H1 (cell line): ENCODE measurements around the gene TNFAIP8. TPM values are rescaled to one million over a fixed set of nuclear protein-coding genes. Genes with fewer than 3 reads are reported as not detected.

Source experiments
- CTCF ChIA-PET: fragments of 300-600 bp; sonication (Branson Sonifier 250); formaldehyde crosslinking; loops from one replicate; lab custom pipeline; 2021; ENCODE audit not compliant: partially characterized antibody; lab: Charles Lee
- POLR2A ChIA-PET: fragments of 300-600 bp; sonication (Branson Sonifier 250); formaldehyde crosslinking; loops from one replicate; lab custom pipeline; 2021; ENCODE audit warnings: inconsistent platforms; ENCODE audit not compliant: partially characterized antibody; lab: Charles Lee
- DNase-seq, 2 experiments: peaks; one replicate each; pipeline versions ENCODE4 v3.0.0 to v3.0.0-alpha.2; 2010 to 2022; ENCODE audit warnings: low spot score in 2 of 2, low read depth in 1 of 2, mixed read lengths in 1 of 2
- FAIRE-seq: peaks from 2 replicates; lab custom pipeline; 2011; peaks lifted over from hg19 to GRCh38; lab: Jason Lieb, UNC
- H2AFZ ChIP-seq: 2 replicates; pipeline ENCODE4 v1.8.1; 2012; ENCODE audit warnings: low read length, inconsistent platforms
- H2AK5ac ChIP-seq: 2 replicates; pipeline ENCODE4 v1.6.1; 2013; ENCODE audit warnings: low read depth, low read length
- H2BK120ac ChIP-seq: replicated peaks from 2 replicates; pipeline ENCODE3; 2013; ENCODE audit warnings: low read depth, low read length, inconsistent platforms
- H2BK12ac ChIP-seq: 2 replicates; pipeline ENCODE4 v1.6.1; 2013; ENCODE audit warnings: low read depth, low read length
- H2BK15ac ChIP-seq: 2 replicates; pipeline ENCODE4 v1.6.1; 2013; ENCODE audit warnings: low read length
- H2BK20ac ChIP-seq: 2 replicates; pipeline ENCODE4 v1.6.1; 2013; ENCODE audit warnings: low read length
- H2BK5ac ChIP-seq: 2 replicates; pipeline ENCODE4 v1.6.1; 2013; ENCODE audit warnings: low read depth, low read length
- H3K14ac ChIP-seq: 2 replicates; pipeline ENCODE4 v1.6.1; 2013; ENCODE audit warnings: inconsistent platforms; ENCODE audit not compliant: insufficient read length
- H3K18ac ChIP-seq: 2 replicates; pipeline ENCODE4 v1.6.1; 2013; ENCODE audit warnings: low read length; ENCODE audit errors: extremely low read depth
- H3K23ac ChIP-seq: 2 replicates; pipeline ENCODE4 v1.6.1; 2013; ENCODE audit warnings: inconsistent platforms; ENCODE audit not compliant: insufficient read length
- H3K23me2 ChIP-seq: 2 replicates; pipeline ENCODE4 v1.6.1; 2013; ENCODE audit warnings: low read depth, low read length
- H3K27ac ChIP-seq: 2 replicates; pipeline ENCODE4 v1.6.1; 2011; ENCODE audit warnings: low read depth, low read length, inconsistent platforms
- H3K27me3 ChIP-seq, 4 experiments: replicated peaks in 1 of 4; 1 replicate in 1 of 4; 2 replicates in 3 of 4; pipeline versions ENCODE4 v1.6.1 to v1.8.1; 2011 to 2013; ENCODE audit warnings: low read length in 3 of 4, mild to moderate bottlenecking in 3 of 4, inconsistent platforms in 2 of 4, mixed read lengths in 2 of 4, moderate library complexity in 1 of 4; ENCODE audit not compliant: control insufficient read depth in 3 of 4, insufficient read depth in 3 of 4; ENCODE audit errors: extremely low read depth in 1 of 4
- H3K36me3 ChIP-seq, 4 experiments: 2 replicates each; pipeline versions ENCODE4 v1.6.1 to v1.8.1; 2011 to 2013; ENCODE audit warnings: mild to moderate bottlenecking in 4 of 4, low read length in 3 of 4, moderate library complexity in 2 of 4, control low read depth in 1 of 4, inconsistent platforms in 1 of 4; ENCODE audit not compliant: insufficient read depth in 4 of 4, control insufficient read depth in 2 of 4
- H3K4ac ChIP-seq: replicated peaks from 2 replicates; pipeline ENCODE3; 2013; ENCODE audit warnings: low read length, low read depth, mixed read lengths, inconsistent platforms; ENCODE audit not compliant: insufficient read length
- H3K4me1 ChIP-seq, 4 experiments: replicated peaks in 1 of 4; 1 replicate in 1 of 4; 2 replicates in 3 of 4; pipeline versions ENCODE4 v1.6.1 to v1.8.1; 2011 to 2013; ENCODE audit warnings: low read length in 3 of 4, inconsistent platforms in 2 of 4, mixed read lengths in 1 of 4; ENCODE audit not compliant: insufficient read depth in 4 of 4, control insufficient read depth in 3 of 4
- H3K4me2 ChIP-seq, 2 experiments: 2 replicates each; pipeline versions ENCODE4 v1.6.1 to v1.8.1; 2011 to 2013; ENCODE audit warnings: low read depth in 2 of 2, low read length in 2 of 2, control low read depth in 1 of 2, inconsistent platforms in 1 of 2, mild to moderate bottlenecking in 1 of 2; ENCODE audit not compliant: insufficient read depth in 1 of 2
- H3K4me3 ChIP-seq, 4 experiments: fragments of 200-600, 300-600 bp in 1 of 4; sonication (generic), shearing (Covaris generic), sonication (Bioruptor Twin) in 1 of 4; 2 replicates each; pipeline versions ENCODE4 v1.5.1 to v1.8.1; 2011 to 2016; ENCODE audit warnings: low read length in 4 of 4, low read depth in 3 of 4, control low read depth in 2 of 4, inconsistent platforms in 2 of 4, mild to moderate bottlenecking in 2 of 4, mixed read lengths in 1 of 4, moderate library complexity in 1 of 4; ENCODE audit not compliant: insufficient read depth in 2 of 4; ENCODE audit errors: extremely low read depth in 1 of 4
- H3K56ac ChIP-seq: replicated peaks from 2 replicates; pipeline ENCODE3; 2013; ENCODE audit warnings: low read depth, mild to moderate bottlenecking, mixed read lengths, low read length, inconsistent platforms; ENCODE audit not compliant: insufficient read length
- H3K79me1 ChIP-seq: 2 replicates; pipeline ENCODE4 v1.6.1; 2013; ENCODE audit warnings: low read depth, low read length, control low read depth
- H3K79me2 ChIP-seq, 2 experiments: 2 replicates each; pipeline versions ENCODE4 v1.6.1 to v1.8.1; 2012 to 2013; ENCODE audit warnings: low read length in 2 of 2, mild to moderate bottlenecking in 2 of 2, inconsistent platforms in 1 of 2; ENCODE audit not compliant: insufficient read depth in 2 of 2, control insufficient read depth in 1 of 2
- H3K9ac ChIP-seq, 4 experiments: replicated peaks in 1 of 4; 1 replicate in 1 of 4; 2 replicates in 3 of 4; pipeline versions ENCODE4 v1.6.1 to v1.8.1; 2011 to 2013; ENCODE audit warnings: low read depth in 3 of 4, low read length in 3 of 4, control low read depth in 2 of 4, mild to moderate bottlenecking in 2 of 4, moderate library complexity in 2 of 4, inconsistent platforms in 1 of 4; ENCODE audit errors: extremely low read depth in 1 of 4
- H3K9me3 ChIP-seq, 2 experiments: 2 replicates each; pipeline versions ENCODE4 v1.6.1 to v1.8.1; 2012 to 2013; ENCODE audit warnings: mild to moderate bottlenecking in 2 of 2, moderate library complexity in 2 of 2, control low read depth in 1 of 2, inconsistent platforms in 1 of 2, low read depth in 1 of 2, low read length in 1 of 2, mixed read lengths in 1 of 2; ENCODE audit not compliant: insufficient read depth in 2 of 2
- H4K20me1 ChIP-seq, 2 experiments: replicated peaks in 1 of 2; 2 replicates each; pipeline versions ENCODE3 to v1.8.1; 2011 to 2013; ENCODE audit warnings: inconsistent platforms in 2 of 2, low read length in 2 of 2, mild to moderate bottlenecking in 1 of 2; ENCODE audit not compliant: insufficient read depth in 2 of 2, control insufficient read depth in 1 of 2
- H4K5ac ChIP-seq: 2 replicates; pipeline ENCODE4 v1.6.1; 2013; ENCODE audit warnings: low read length, low read depth, mixed read lengths, inconsistent platforms; ENCODE audit not compliant: insufficient read length
- H4K8ac ChIP-seq: 2 replicates; pipeline ENCODE4 v1.8.0; 2013; ENCODE audit warnings: mild to moderate bottlenecking, moderate library complexity, low read length, inconsistent platforms; ENCODE audit not compliant: insufficient read depth; ENCODE audit errors: extremely low read depth
- H4K91ac ChIP-seq: replicated peaks from 2 replicates; pipeline ENCODE3; 2013; ENCODE audit warnings: low read length, mixed read lengths, inconsistent platforms; ENCODE audit not compliant: insufficient read length
- EGR1 ChIP-seq: IDR thresholded peaks from 2 replicates; pipeline ENCODE4 v1.6.1; 2011; ENCODE audit warnings: low read depth, low read length, borderline replicate concordance
- HDAC2 ChIP-seq, 2 experiments: fragments of 300-600 bp in 1 of 2; sonication (generic) in 1 of 2; IDR thresholded peaks; 2 replicates each; pipeline ENCODE4 v1.6.1; 2011 to 2012; ENCODE audit warnings: low read depth in 2 of 2, low read length in 2 of 2, mild to moderate bottlenecking in 2 of 2, moderate library complexity in 2 of 2, borderline replicate concordance in 1 of 2, inconsistent platforms in 1 of 2
- KDM1A ChIP-seq: fragments of 200-600, 300-600 bp; sonication (generic); IDR thresholded peaks from 2 replicates; pipeline ENCODE4 v1.7.1; 2016; ENCODE audit warnings: mild to moderate bottlenecking, low read length, borderline replicate concordance
- WGBS, 2 experiments: shearing (Covaris generic) in 1 of 2; methylation state at CpG; one replicate each; pipeline versions ENCODE4 v1.1.6 to v1.1.7; 2013 to 2015; ENCODE audit warnings: low lambda C conversion rate in 2 of 2, mixed read lengths in 2 of 2, inconsistent platforms in 1 of 2, low coverage in 1 of 2, missing lambda C conversion rate in 1 of 2; ENCODE audit not compliant: insufficient replicate concordance in 2 of 2, insufficient coverage in 1 of 2, insufficient read length in 1 of 2; ENCODE audit errors: extremely low coverage in 1 of 2, missing lambda C conversion rate in 1 of 2; 5-methylcytosine and 5-hydroxymethylcytosine counted together
- polyA plus RNA-seq, 7 experiments: library from polyadenylated mRNA; depleted of rRNA in 3 of 7; stranded (reverse) in 5 of 7; unstranded in 2 of 7; fragments of >200 nt in 5 of 7; fragments of 200-250 nt in 2 of 7; gene quantifications; 1 replicate in 5 of 7; 2 replicates in 1 of 7; 4 replicates in 1 of 7; pipeline versions ENCODE4 v1.2.1 to v1.2.3, GENCODE V29; 2011 to 2013; ENCODE audit warnings: missing spikeins in 2 of 7, mixed read lengths in 2 of 7
- total RNA-seq: library from RNA; stranded (reverse); fragmentation: NEBNext Ultra II Directional; extraction: Animal tissue kit (Norgen Biotek cat#: 25700); gene quantifications from 2 replicates; pipeline ENCODE4 v1.2.1, GENCODE V29; 2021

Gene TNFAIP8
- total and polyA plus RNA-seq, 2 of the 8 experiments (the other 6 are each of a cell fraction or from before 2014, with no cell fraction given) = 12.4 to 19.3 TPM

GRCh38 chr5:119354537-119355243 lies 1.1 kb upstream of the TNFAIP8 start:
- peaks cover 0 to 13% of the 10 kb centered on the region in 2 experiments; a peak in 2 of 4 replicates for H3K79me2 ChIP-seq
- H3K4me1 ChIP-seq = peaks cover 2 to 17% (median 13%) of the 10 kb centered on the region in 4 experiments; a peak in 5 of 7 replicates
- H2BK120ac ChIP-seq = no peak overlapping the region
- H3K56ac ChIP-seq = no peak overlapping the region
- ChIA-PET CTCF (interaction anchor here (1.9 kb wide), 1 partner anchor 17 kb away, joined by 5 read pairs; no protein-coding TSS in a partner anchor), POLR2A (interaction anchor here (1.4 to 2.7 kb wide), 2 partner anchors 12 to 32 kb away, joined by 3 to 6 read pairs; no protein-coding TSS in a partner anchor)
- H4K20me1 ChIP-seq = no peaks in the 10 kb centered on the region
- H3K23me2 ChIP-seq = peaks cover 10% of the 10 kb centered on the region
- no peak overlapping the region for H2AFZ ChIP-seq
- H3K4me3 ChIP-seq = peak overlapping the region in 3 of 4 experiments; percentile 44 to 72 (median 69); a peak in 3 of 8 replicates
- H3K9ac ChIP-seq = no peak overlapping the region
- TF ChIP-seq KDM1A = peak; percentile 96
- no peak for TF ChIP-seq EGR1
- peak in 1 of 2 experiments; percentile 57; a peak in 1 of 4 replicates for TF ChIP-seq HDAC2 (IDR thresholded peaks at IDR 0.05; ENCODE audit: borderline replicate concordance in 1 of 2, low read depth in 2 of 2, low read length in 2 of 2)
- H2BK12ac ChIP-seq = no peak overlapping the region
- 77% methylated on average over 10 of the region's 10 CpGs; no CpG with 5 or more reads in 1 of the 2 experiments for WGBS, 2 experiments
- no peak overlapping the region for H2BK15ac ChIP-seq
- H4K8ac ChIP-seq = no peak overlapping the region
- H3K36me3 ChIP-seq = no peaks in the 10 kb centered on the region
- FAIRE-seq (no peak), DNase-seq (no peak)
- no peak overlapping the region for H3K18ac ChIP-seq
- H3K23ac ChIP-seq = no peak overlapping the region
- no peak overlapping the region for H2BK5ac ChIP-seq
- H3K9me3 ChIP-seq = no peaks in the 10 kb centered on the region
- H3K79me1 ChIP-seq = no peaks in the 10 kb centered on the region
- no peak overlapping the region for H2BK20ac ChIP-seq
- peak overlapping the region; percentile 81 to 89 for H3K4me2 ChIP-seq
- no peak overlapping the region for H3K14ac ChIP-seq
- H2AK5ac ChIP-seq = no peak overlapping the region
- H3K4ac ChIP-seq = no peak overlapping the region
- 0 out of 7 replicates have a peak, but pooled peaks cover 0 to 3% (median 1%) of the 10 kb centered on the region in 4 experiments for H3K27me3 ChIP-seq
- no peak overlapping the region for H3K27ac ChIP-seq
- H4K91ac ChIP-seq = no peak overlapping the region
- no peak overlapping the region for H4K5ac ChIP-seq
